Spleen (tissue), 11 donors: ENCODE results near the gene CDH26. TPM values are rescaled to one million over a fixed set of nuclear protein-coding genes. Genes with fewer than 3 reads are reported as not detected.
"Not testable (repeated sequence)": the region's sequence is repeated elsewhere in the genome, so short reads cannot be mapped to it uniquely, and the experiment has no call there.

Experiments used
- DNase-seq: peaks from one replicate; pipeline ENCODE4 v3.0.0-alpha.2; 2020
- H3K27ac ChIP-seq, 8 donors: fragments of 200-600 bp; sonication (generic) in 7 of 8; 1 replicate in 4 of 8; 2 replicates in 4 of 8; pipeline versions ENCODE4 v1.5.0 to v1.8.0; 2016 to 2021; ENCODE audit warnings: inconsistent platforms in 4 of 8, mild to moderate bottlenecking in 4 of 8, moderate library complexity in 1 of 8
- H3K27me3 ChIP-seq, 7 donors: fragments of 200-600 bp; sonication (generic) in 6 of 7; replicated peaks in 1 of 7; 1 replicate in 4 of 7; 2 replicates in 3 of 7; pipeline versions ENCODE4 v1.5.0 to v1.8.0; 2016 to 2021; ENCODE audit warnings: inconsistent platforms in 3 of 7, mild to moderate bottlenecking in 1 of 7
- H3K36me3 ChIP-seq, 6 donors: fragments of 200-600 bp; sonication (generic) in 5 of 6; 1 replicate in 4 of 6; 2 replicates in 2 of 6; pipeline versions ENCODE4 v1.5.0 to v1.8.0; 2016 to 2021; ENCODE audit warnings: inconsistent platforms in 2 of 6
- H3K4me1 ChIP-seq, 6 donors: fragments of 200-600 bp; sonication (generic) in 5 of 6; 1 replicate in 3 of 6; 2 replicates in 3 of 6; pipeline versions ENCODE4 v1.5.0 to v1.8.0; 2016 to 2021; ENCODE audit warnings: inconsistent platforms in 3 of 6
- H3K4me3 ChIP-seq, 8 donors: fragments of 200-600 bp; sonication (generic) in 7 of 8; 1 replicate in 4 of 8; 2 replicates in 4 of 8; pipeline versions ENCODE4 v1.5.0 to v1.8.0; 2016 to 2021; ENCODE audit warnings: inconsistent platforms in 4 of 8, mild to moderate bottlenecking in 4 of 8, moderate library complexity in 2 of 8
- H3K9me3 ChIP-seq, 8 donors: fragments of 200-600 bp; sonication (generic) in 7 of 8; 1 replicate in 4 of 8; 2 replicates in 4 of 8; pipeline versions ENCODE4 v1.5.0 to v1.8.0; 2016 to 2021; ENCODE audit warnings: inconsistent platforms in 4 of 8
- POLR2A ChIP-seq, 3 donors: fragments of 450-650 bp; IDR thresholded peaks; one replicate each; pipeline ENCODE4 v1.5.1; 2017; ENCODE audit warnings: antibody characterized with exemption in 3 of 3, mild to moderate bottlenecking in 1 of 3
- POLR2AphosphoS5 ChIP-seq, 3 donors: sonication (generic); formaldehyde crosslinking; IDR thresholded peaks; one replicate each; pipeline ENCODE4 v1.5.1; 2017; ENCODE audit warnings: antibody characterized with exemption in 3 of 3
- WGBS, 5 donors: extraction: QIAGEN DNeasy Blood & Tissue Kit in 3 of 5; methylation state at CpG; one replicate each; pipeline versions ENCODE4 v1.1.5 to v1.1.7; 2013 to 2018; 5-methylcytosine and 5-hydroxymethylcytosine counted together
- intact Hi-C: fragments of 100-400 bp; cut with DNase I; formaldehyde crosslinking; loops from one replicate; pipeline ENCODE4 v1.15.0; 2023; ENCODE audit warnings: low total_unique reads
- polyA plus RNA-seq, 3 donors: library from polyadenylated mRNA; stranded (reverse); fragments of 200-250 nt; gene quantifications; one replicate each; pipeline ENCODE4 v1.2.1, GENCODE V29; 2013
- total RNA-seq, 7 donors: library from RNA; depleted of rRNA in 3 of 7; stranded (reverse); fragments of >200 nt in 3 of 7; fragmentation: NEBNext Ultra II Directional in 4 of 7; extraction: Animal tissue kit (Norgen Biotek cat#: 25700) in 4 of 7; gene quantifications; one replicate each; pipeline versions ENCODE4 v1.1.0 to v1.2.1, GENCODE V29; 2016 to 2021
- TF ChIP-seq, protein P1 (sequence below), 11 experiments: fragments of 200-600 bp in 7 of 11; fragments of 450-650 bp in 4 of 11; sonication (generic) in 4 of 11; IDR thresholded peaks in 8 of 11; conservative IDR thresholded peaks in 3 of 11; 1 replicate in 7 of 11; 2 replicates in 4 of 11; pipeline versions ENCODE4 v1.4.0 to v1.8.0; 2016 to 2021; ENCODE audit warnings: antibody characterized with exemption in 11 of 11, inconsistent platforms in 4 of 11, mild to moderate bottlenecking in 1 of 11
- donor health status: healthy with polysubstance abuse.
- donor health status: DM: no; HTN: no; CAD: no; lungs with moderate emphysema.
- donor health status: DM: no; HTN: no; CAD: no.
- donor health status: Bipolar disorder and iron deficiency.
- donor health status: healthy.
- donor health status: DM: no; HTN: no; CAD: no.
- donor health status: DM: yes; HTN: yes; CAD: no.

CDH26 gene
- total and polyA plus RNA-seq, 10 donors = 0.70 to 6.2 (median 2.0) TPM

DNA sequence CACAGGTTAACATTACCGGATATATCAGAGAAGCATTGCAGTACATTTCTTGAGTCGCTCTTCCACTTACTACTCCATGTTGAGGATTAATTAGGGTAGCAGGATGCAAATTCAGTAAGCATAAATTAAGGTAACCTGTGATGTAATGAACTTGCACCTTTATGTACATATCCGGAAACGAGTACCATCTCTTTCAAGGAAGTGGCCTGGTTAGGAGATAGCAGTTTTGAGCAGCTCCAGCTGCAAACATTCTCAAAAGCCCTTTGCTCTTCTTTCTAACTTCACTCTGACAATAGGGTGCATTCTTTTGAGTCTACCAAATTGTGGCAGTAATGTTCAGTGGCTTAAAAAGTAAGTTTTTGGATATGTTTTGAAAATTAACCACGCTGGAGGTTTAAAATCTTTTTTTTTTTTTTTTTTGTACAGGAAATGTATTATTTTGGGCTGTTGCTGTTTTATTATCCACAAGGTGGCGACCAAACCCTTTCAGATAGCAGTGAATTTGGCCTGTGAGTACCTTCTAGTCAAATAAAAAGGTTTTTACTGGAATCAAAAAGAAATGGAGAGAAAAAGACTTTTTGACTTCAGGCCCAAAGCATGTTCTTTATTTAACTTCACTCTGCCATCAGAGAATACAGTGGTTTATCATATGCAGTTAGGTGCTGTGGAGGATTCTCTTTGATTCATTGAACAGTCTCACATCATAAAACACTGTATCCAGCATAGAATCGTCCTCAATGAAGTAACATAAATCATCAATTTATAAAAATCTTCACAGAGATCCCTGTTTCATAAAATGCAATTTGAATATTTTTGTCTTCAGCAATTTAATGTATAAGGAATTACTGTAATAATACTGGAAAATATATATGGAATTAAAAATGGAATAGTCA lies 9.1 kb upstream of the CDH26 start:
- intact Hi-C loops = no loop called here
- peak overlapping the region in 7 of 8 donors; percentile 2 to 80 (median 66) for H3K27ac ChIP-seq
- peak overlapping the region in 1 of 8 donors; percentile 37 for H3K4me3 ChIP-seq

DNA sequence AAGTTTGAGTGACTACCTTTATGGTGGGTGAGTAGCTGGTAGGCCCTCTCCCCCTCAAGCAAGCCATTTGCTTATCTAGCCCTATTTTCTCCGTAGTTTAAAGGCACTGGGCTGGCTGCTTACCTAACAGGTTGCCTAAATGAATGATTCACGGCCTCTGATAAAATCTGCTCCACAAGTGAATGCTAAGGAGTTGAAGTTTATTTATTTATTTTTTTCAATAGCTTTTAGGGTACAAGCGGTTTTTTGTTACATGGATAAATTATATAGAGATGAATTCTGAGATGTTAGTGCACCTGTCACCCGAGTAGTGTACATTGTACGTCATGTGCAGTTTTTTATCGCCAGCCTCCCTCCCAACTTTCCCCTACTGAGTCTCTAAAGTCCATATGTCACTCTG lies 8.3 kb upstream of the CDH26 start:
- H3K9me3 ChIP-seq = no peaks in the 10 kb centered on the region
- H3K4me3 ChIP-seq = no peak overlapping the region
- WGBS, 5 donors = 90 to 97% (median 96%) methylated on average over 6 of the region's 6 CpGs
- intact Hi-C loops = no loop called here
- H3K36me3 ChIP-seq = peaks cover 0 to 33% (median 5%) of the 10 kb centered on the region in 6 donors
- H3K4me1 ChIP-seq = peaks cover 6 to 48% (median 22%) of the 10 kb centered on the region in 6 donors
- no peaks in the 10 kb centered on the region for H3K27me3 ChIP-seq
- TF ChIP-seq POLR2AphosphoS5 (IDR thresholded peaks at IDR 0.05) = no peak
- TF ChIP-seq, protein P1, sequence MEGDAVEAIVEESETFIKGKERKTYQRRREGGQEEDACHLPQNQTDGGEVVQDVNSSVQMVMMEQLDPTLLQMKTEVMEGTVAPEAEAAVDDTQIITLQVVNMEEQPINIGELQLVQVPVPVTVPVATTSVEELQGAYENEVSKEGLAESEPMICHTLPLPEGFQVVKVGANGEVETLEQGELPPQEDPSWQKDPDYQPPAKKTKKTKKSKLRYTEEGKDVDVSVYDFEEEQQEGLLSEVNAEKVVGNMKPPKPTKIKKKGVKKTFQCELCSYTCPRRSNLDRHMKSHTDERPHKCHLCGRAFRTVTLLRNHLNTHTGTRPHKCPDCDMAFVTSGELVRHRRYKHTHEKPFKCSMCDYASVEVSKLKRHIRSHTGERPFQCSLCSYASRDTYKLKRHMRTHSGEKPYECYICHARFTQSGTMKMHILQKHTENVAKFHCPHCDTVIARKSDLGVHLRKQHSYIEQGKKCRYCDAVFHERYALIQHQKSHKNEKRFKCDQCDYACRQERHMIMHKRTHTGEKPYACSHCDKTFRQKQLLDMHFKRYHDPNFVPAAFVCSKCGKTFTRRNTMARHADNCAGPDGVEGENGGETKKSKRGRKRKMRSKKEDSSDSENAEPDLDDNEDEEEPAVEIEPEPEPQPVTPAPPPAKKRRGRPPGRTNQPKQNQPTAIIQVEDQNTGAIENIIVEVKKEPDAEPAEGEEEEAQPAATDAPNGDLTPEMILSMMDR (IDR thresholded peaks at IDR 0.05 in 8 of 11, conservative IDR thresholded peaks at IDR 0.05 in 3 of 11) = no peak
- no peak for TF ChIP-seq POLR2A (IDR thresholded peaks at IDR 0.05)
- DNase-seq = no peak
- peak overlapping the region in 2 of 8 donors; percentile 72 to 80 for H3K27ac ChIP-seq

More for the DNA sequence above, 9.1 kb upstream of the CDH26 start:
- H3K4me1 ChIP-seq = peaks cover 6 to 54% (median 25%) of the 10 kb centered on the region in 6 donors
- no peaks in the 10 kb centered on the region for H3K27me3 ChIP-seq
- no peaks in the 10 kb centered on the region for H3K9me3 ChIP-seq
- no peak for DNase-seq
- TF ChIP-seq, protein P1 (IDR thresholded peaks at IDR 0.05 in 8 of 11, conservative IDR thresholded peaks at IDR 0.05 in 3 of 11) = peak; percentile 18 to 75 (median 66)
- no peak for TF ChIP-seq POLR2AphosphoS5 (IDR thresholded peaks at IDR 0.05)
- no peak for TF ChIP-seq POLR2A (IDR thresholded peaks at IDR 0.05)
- peaks cover 0 to 42% (median 13%) of the 10 kb centered on the region in 6 donors for H3K36me3 ChIP-seq
- 33 to 39% (median 35%) methylated on average over 7 of the region's 7 CpGs for WGBS, 5 donors

DNA sequence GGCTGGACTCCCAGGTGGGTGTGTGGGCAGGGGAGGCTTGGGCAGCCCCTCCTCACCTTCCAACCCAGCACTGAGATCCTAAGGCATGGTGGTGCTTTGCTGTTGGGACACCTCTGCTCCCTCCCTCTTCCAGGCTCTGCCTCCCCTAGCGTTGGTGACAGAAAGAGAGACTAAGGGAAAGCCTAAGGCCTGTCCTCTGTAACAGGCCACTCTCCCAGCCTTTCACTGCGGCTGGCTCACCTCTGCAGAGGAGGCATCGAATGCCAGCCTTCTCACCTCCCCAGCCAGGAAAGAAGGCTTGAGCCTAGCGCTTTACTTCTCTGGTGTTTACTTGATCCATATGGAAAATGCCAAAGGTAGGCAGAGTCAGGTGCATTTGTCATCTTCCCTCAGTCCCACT lies 3.5 kb upstream of the CDH26 start:
- Histone ChIP-seq H3K27ac (no peak overlapping the region), H3K36me3 (peaks cover 0 to 35% (median 0%) of the 10 kb centered on the region in 6 donors), H3K4me3 (no peak overlapping the region), H3K9me3 (no peaks in the 10 kb centered on the region), H3K27me3 (no peaks in the 10 kb centered on the region), H3K4me1 (no peaks in the 10 kb centered on the region)
- 85 to 96% (median 89%) methylated on average over 4 of the region's 4 CpGs for WGBS, 5 donors
- DNase-seq = no peak
- TF ChIP-seq POLR2A (IDR thresholded peaks at IDR 0.05) (no peak), POLR2AphosphoS5 (IDR thresholded peaks at IDR 0.05) (no peak)
- TF ChIP-seq, protein P1 (IDR thresholded peaks at IDR 0.05 in 8 of 11, conservative IDR thresholded peaks at IDR 0.05 in 3 of 11) = no peak
- intact Hi-C loops = no loop called here

DNA sequence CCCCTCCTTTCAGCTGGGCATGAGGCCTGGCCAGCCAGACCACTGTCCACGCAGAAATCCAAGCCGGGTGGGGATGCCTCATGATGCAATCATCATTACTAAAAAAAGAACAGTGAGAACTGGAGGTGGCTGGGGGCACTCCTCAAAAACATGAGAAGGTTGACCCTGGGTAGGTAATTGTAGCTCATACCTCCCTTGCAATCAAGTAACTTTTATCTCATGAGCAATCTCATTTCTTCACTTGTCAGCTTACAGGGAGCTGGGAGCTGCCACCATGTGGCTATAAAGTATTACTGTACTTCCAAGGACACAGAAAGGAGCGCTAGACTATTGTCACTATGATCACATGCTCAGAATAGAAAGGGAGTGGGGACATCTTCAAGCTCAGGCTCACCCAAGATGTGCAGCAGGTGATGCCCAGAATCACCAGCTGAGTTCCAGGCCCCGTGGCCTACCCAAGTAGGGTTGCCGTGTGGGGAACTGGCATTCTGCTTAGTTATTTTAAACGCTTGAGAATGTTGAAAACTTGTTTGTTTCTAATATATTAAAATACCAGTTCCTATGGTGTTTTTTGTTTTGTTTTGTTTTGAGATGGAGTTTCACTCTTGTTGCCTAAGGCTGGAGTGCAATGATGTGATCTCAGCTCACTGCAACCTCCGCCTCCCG lies 3.0 kb upstream of the CDH26 start:
- H3K9me3 ChIP-seq = no peaks in the 10 kb centered on the region
- H3K4me3 ChIP-seq = no peak overlapping the region
- no peaks in the 10 kb centered on the region for H3K27me3 ChIP-seq
- no peak for TF ChIP-seq POLR2A (IDR thresholded peaks at IDR 0.05)
- no peak for TF ChIP-seq POLR2AphosphoS5 (IDR thresholded peaks at IDR 0.05)
- TF ChIP-seq, protein P1 (IDR thresholded peaks at IDR 0.05 in 8 of 11, conservative IDR thresholded peaks at IDR 0.05 in 3 of 11) = peak in 5 of 11 experiments; percentile 6 to 22 (median 10)
- 81 to 90% (median 85%) methylated on average over 8 of the region's 8 CpGs for WGBS, 5 donors
- H3K36me3 ChIP-seq = peaks cover 0 to 33% (median 0%) of the 10 kb centered on the region in 6 donors
- intact Hi-C loops = no loop called here
- no peaks in the 10 kb centered on the region for H3K4me1 ChIP-seq
- H3K27ac ChIP-seq = no peak overlapping the region
- DNase-seq = no peak

DNA sequence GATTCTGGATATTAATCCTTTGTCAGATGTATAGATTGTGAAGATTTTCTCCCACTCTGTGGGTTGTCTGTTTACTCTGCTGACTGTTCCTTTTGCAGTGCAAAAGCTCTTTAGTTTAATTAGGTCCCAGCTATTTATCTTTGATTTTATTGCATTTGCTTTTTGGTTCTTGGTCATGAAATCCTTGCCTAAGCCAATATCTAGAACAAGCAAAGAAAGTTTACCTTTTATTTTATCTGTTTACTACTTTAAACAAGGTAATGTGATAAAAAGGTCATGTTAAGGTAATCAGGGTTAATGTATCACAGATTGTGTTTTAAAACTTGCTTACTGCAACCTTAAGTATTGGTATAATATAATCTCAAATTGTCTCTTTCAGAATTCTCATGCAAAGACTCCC lies 655 bp upstream of the CDH26 start:
- H3K9me3 ChIP-seq, H3K4me3 ChIP-seq, H3K27ac ChIP-seq, H3K27me3 ChIP-seq, DNase-seq, intact Hi-C loops, H3K4me1 ChIP-seq: not testable (repeated sequence)
- peaks cover 0 to 18% (median 0%) of the 10 kb centered on the region in 6 donors for H3K36me3 ChIP-seq
